Stimulated activated CD4-positive, alpha-beta T cell treated with anti-CD3 and anti-CD28 coated beads, Interleukin-4, amount 100 ng/mL, for 1 hour (primary cell): ENCODE measurements around the gene COA1.
"Not testable (repeated sequence)": the region's sequence is repeated elsewhere in the genome, so short reads cannot be mapped to it uniquely, and the experiment has no call there.

Experiments
- DNase-seq: peaks from one replicate; pipeline ENCODE4 v3.0.0-alpha.2; 2020

Gene COA1

DNA sequence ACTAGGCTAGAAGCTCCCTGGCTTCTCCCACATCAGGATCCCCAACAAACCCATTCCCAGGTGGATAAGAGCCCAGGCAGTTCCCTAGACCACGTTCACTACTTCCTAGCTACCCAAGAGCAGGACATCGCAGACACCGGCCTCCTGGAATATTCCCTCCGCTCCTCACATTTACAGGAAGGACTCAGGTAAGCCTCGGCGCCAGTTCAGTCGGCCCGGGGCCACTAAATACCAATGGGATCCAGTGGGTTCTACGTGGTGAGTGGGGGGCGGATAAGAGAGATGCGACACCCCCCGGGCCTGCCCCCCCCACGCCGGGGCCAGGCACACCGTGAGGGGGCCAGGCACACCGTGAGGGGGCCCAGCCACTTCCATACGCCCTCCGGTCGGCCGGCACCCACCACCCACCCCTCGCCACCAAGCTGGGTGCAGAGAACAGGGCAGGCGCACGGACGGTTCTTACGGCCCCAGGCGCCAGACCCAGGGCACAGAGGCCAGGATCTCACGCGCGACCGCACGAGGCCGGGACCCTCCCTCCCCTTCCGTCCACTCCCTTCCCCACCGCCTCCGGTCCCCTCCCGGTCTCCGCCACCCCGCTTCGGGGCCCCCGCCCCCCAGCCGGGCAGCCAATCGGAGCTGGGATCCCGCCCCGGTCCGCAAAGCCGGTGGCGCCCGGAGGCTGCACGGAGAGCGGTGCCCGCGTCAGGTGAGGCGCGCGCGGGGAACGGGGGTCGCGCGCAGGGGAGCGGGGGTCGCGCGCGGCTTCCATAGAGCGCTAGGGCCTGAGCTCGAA, 28.9 kb upstream of the COA1 start, which contains the start of gene BLVRA:
Gene BLVRA, plus strand, starts transcription at position 652 of the 793 bp plus-strand sequence. CDS start 12,479 bp downstream, outside the sequence.
- DNase-seq: peak; percentile 69

GRCh38 chr7:43757073-43757720, 27.9 kb upstream of the COA1 start:
- no peak for DNase-seq

GRCh38 chr7:43756368-43757072, 27.2 kb upstream of the COA1 start:
- no peak for DNase-seq

DNA sequence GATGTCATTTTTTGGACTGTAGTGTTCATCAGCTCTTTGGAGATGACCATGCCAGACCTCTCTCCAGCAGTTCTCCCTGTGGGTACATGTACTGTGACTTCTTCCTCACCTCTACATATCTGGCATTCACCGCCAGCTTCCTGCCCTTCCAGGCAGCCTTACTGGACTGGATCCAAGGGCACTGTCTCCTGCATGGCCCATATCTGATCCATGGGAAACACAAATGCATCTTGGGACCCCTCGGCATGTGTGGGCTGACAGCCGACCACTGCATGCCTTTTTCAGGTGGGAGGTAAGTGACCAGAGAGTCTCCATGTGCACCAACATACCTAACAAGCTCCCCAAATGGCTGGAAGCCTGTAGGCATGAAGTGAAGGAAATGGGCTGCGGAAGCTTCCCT, 25.3 kb upstream of the COA1 start:
- DNase-seq: no peak

GRCh38 chr7:43753843-43754242, 24.5 kb upstream of the COA1 start:
- no peak for DNase-seq

- DNase-seq: no peak
Observed at GRCh38 chr7:43753271-43753810, 24.0 kb upstream of the COA1 start.

- DNase-seq: no peak
Observed at GRCh38 chr7:43752411-43752810, 23.1 kb upstream of the COA1 start.

DNA sequence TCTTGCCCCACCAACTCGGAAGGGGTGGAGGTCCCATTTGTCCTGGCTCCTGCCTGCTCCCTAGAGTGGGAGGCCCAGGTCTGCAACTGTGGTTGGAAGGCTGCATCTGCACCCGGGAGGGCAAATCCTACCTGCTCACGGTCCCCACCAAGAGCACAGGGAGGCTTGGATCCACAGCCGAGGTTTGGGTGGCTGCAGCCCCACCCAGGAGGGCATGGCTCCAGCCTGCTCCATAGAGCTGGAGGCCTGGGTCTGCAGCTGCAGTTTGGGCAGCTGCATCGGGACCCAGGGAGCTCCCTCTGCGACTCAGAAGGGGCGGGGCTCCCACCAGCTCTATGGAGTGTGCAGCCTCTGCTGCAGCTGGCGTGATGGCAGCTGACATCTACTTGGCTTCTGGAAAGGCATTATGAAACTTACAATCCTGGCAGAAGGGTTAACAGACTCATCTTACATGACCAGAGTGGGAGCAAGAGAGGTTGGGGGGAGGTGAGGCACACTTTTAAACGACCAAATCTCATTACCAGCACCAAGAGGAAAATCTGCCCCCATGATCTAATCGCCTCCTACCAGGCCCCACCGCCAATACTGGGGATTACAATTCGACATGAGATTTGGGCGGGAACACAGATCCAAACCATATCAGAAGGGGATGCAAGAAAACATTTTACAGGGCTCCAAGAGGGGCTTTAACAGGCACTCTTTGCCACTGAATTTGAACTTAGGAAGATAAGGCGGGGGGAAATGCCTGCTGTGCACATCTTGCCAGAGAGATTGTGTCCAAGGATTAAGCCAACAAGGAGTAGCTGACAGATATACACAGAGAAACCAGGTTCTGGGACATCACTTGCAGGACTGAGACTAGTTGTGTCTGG, 20.9 kb upstream of the COA1 start:
- DNase-seq: no peak

GRCh38 chr7:43749383-43749940, 20.1 kb upstream of the COA1 start:
- DNase-seq: no peak

GRCh38 chr7:43747328-43748105, 18.2 kb upstream of the COA1 start:
- no peak for DNase-seq

DNA sequence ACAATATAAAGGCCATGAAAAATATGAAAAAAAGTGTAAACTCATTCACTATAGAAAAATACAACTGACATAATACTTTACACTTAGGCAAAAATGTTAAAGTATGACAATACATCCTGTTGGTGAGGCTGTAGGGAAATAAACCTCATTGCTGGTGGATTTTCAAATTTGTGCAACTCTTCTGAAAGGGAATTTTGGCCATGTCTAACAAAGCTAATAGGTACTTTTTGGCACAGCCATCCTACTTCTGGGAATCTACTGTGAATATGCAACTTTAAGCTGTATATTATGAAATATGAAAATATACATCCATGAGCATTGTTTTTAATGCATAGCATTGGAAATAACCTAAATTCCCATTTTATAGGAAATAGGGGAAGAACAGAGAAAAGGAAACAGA, 13.4 kb upstream of the COA1 start:
- DNase-seq: no peak

- no peak for DNase-seq
Observed at GRCh38 chr7:43737467-43738127, 8.3 kb upstream of the COA1 start.

DNA sequence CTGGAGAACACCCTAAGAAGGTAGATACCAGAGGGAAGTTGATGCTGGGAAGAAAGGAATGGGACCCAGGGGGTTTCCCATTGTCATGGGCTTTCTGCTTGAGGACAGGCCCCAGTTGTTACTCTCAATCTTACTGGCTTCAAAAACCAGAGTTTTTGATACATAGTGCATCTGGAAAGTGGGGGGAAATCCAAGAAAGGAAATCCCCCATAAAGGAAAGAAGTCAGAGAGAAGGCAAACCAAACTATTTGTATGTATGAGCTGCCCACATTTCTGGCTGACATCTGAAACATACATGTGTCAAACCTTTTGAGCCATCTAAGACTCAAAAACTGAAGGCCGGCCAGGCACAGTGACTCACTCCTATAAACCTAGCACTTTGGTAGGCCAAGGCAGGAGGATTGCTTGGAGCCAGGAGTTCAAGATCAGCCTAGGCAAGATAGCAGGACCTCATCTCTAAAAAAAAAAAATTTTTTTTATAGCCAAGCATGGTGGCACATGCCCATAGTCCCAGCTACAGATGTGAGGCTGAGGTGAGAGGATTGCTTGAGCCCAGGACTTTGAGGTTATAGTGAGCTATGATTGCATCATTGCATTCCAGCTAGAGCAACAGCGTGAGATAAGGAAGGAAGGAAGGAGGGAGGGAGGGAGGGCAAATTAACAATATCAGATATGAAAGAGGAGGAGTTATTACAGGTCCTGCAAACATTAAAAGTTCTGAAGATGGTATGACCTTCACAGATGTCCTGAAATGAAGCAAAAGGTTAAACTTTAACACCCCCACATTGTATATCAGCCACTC, 6.7 kb upstream of the COA1 start:
- peak; percentile 14 for DNase-seq

GRCh38 chr7:43735403-43735801, 6.1 kb upstream of the COA1 start:
- no peak for DNase-seq

GRCh38 chr7:43734575-43735332, 5.4 kb upstream of the COA1 start:
- not testable (repeated sequence) for DNase-seq

GRCh38 chr7:43731494-43731893, 2.2 kb upstream of the COA1 start:
- not testable (repeated sequence) for DNase-seq

DNA sequence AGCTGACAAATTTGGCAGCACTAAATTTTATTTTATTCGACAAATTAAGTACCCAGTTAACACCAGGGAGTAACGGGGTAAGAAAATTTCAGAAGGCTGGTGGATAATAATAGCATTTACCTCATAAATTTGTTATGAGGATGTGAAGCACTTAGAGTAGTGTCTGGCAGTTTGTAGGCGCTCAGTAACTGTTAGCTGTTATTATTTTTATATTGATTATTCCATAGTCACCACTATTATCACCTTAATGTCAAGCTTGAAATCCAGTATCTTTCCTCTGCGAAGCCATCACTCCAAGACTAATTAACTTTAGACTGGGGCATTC, 563 bp upstream of the COA1 start:
- no peak for DNase-seq

- no peak for DNase-seq
Observed at GRCh38 chr7:43727494-43727893, 1.8 kb downstream of the COA1 start.

- no peak for DNase-seq
Observed at GRCh38 chr7:43727003-43727402, 2.3 kb downstream of the COA1 start.
